ENCODE results near the gene C2orf76. TPM values are rescaled to one million over a fixed set of nuclear protein-coding genes. Genes with fewer than 3 reads are reported as not detected.

The C2orf76 gene
- total RNA-seq, 6 experiments from 2014 or later, result 6.6 to 10.5 (median 8.9) TPM

DNA sequence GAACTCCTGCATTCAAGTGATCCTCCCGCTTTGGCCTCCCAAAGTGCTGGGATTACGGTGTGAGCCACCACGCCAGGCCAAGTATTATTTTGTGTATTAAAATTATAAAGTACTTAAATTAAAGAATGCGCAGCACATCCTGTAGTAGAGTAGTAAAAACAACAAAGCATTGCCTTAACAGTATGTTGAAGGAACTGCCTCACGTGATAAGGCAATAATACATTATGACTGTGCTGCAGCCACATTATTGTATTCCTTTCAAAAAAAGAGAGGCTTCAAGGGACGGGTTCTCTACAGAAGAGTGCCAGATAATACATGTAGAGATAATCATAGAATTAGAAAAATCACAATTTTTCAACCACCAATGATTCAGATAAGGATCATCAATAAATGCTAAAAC, 33.7 kb downstream of the C2orf76 start:
- H3K9me3 Mint-ChIP-seq, result no peaks in the 10 kb centered on the region
- H3K4me1 Mint-ChIP-seq (ENCODE audit: low read depth), result no peaks in the 10 kb centered on the region
- no peaks in the 10 kb centered on the region for H3K36me3 Mint-ChIP-seq (ENCODE audit: low read depth)
- no peak overlapping the region for H3K4me3 Mint-ChIP-seq
- H3K27ac Mint-ChIP-seq, result no peak overlapping the region
- H3K27me3 Mint-ChIP-seq (ENCODE audit: insufficient read depth), result peaks cover 1% of the 10 kb centered on the region; the same call in 1 of the 2 replicates
- TF ChIP-seq, protein P1, sequence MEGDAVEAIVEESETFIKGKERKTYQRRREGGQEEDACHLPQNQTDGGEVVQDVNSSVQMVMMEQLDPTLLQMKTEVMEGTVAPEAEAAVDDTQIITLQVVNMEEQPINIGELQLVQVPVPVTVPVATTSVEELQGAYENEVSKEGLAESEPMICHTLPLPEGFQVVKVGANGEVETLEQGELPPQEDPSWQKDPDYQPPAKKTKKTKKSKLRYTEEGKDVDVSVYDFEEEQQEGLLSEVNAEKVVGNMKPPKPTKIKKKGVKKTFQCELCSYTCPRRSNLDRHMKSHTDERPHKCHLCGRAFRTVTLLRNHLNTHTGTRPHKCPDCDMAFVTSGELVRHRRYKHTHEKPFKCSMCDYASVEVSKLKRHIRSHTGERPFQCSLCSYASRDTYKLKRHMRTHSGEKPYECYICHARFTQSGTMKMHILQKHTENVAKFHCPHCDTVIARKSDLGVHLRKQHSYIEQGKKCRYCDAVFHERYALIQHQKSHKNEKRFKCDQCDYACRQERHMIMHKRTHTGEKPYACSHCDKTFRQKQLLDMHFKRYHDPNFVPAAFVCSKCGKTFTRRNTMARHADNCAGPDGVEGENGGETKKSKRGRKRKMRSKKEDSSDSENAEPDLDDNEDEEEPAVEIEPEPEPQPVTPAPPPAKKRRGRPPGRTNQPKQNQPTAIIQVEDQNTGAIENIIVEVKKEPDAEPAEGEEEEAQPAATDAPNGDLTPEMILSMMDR (IDR thresholded peaks at IDR 0.05), result no peak
- DNase-seq, result no peak

DNA sequence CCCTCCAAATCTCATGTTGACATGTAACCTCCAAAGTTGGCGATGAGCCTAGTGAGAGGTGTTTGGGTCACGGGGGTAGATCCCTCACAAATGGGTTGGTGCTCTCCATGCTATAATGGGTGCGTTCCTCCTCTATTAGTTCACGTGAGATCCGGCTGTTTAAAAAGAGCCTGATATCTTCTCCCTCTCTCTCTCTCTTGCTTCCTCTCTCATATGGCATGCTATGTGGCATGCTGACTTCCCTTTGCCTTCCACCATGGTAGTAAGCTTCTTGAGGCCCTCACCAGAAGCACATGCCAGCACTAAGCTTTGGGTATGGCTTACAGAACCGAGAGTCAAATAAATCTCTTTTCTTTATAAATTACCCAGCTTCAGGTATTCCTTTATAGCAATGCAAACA, 39.2 kb downstream of the C2orf76 start:
- Mint-ChIP-seq H3K27me3 (ENCODE audit: insufficient read depth) (peaks cover 4% of the 10 kb centered on the region; the same call in 1 of the 2 replicates), H3K4me1 (ENCODE audit: low read depth) (no peaks in the 10 kb centered on the region), H3K4me3 (no peak overlapping the region), H3K36me3 (ENCODE audit: low read depth) (no peaks in the 10 kb centered on the region), H3K27ac (no peak overlapping the region), H3K9me3 (no peaks in the 10 kb centered on the region)
- DNase-seq, result no peak
- TF ChIP-seq, protein P1 (IDR thresholded peaks at IDR 0.05), result no peak

DNA sequence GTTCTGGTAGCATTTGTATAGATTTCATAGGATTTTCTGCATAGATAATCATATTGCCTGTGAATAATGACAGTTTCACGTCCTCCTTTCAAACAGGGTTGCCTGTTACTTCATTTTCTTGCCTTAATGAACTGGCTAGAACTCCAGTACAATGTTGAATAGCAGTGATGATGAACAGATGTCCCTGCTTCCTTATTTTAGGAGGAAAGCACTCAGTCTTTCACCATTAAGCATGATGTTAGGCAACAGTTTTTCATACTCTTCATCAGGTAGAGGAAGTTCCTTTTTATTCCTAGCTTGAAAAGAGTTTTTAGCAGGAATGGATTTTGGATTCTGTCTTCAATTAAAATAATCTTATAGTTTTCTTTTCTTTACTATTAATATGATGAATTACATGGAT, 39.7 kb downstream of the C2orf76 start:
- H3K9me3 Mint-ChIP-seq, result no peaks in the 10 kb centered on the region

DNA sequence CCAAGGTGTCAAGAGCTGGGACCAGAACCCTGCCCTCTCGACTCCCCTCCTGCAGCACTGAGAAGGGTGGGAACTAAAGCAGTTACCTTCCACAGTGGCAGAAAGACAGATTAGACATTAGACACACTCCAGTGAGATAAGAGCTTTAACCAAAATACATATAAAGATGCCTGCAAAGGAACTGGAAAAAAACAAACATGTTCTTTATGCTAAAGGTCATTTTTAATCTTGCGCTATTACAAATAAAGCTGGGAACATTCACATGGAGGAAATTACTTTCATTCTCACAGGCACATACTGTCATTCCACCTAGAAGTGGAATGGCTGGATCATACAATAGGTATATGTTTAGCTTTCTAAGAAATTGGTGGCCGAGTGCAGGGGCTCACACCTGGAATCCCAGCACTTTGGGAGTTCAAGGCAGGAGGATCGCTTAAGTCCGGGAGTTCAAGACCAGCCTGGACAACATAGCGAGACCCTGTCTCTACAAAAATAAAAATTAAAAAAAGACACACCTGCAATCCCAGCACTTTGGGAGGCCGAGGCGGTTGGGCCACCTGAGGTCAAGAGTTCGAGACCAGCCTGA, 41.9 kb downstream of the C2orf76 start:
- H3K9me3 Mint-ChIP-seq, result no peaks in the 10 kb centered on the region
- DNase-seq, result no peak
- peaks cover 3% of the 10 kb centered on the region; the same call in 1 of the 2 replicates for H3K27me3 Mint-ChIP-seq (ENCODE audit: insufficient read depth)
- no peak overlapping the region for H3K4me3 Mint-ChIP-seq
- H3K36me3 Mint-ChIP-seq (ENCODE audit: low read depth), result no peaks in the 10 kb centered on the region
- TF ChIP-seq, protein P1 (IDR thresholded peaks at IDR 0.05), result no peak
- no peaks in the 10 kb centered on the region for H3K4me1 Mint-ChIP-seq (ENCODE audit: low read depth)
- H3K27ac Mint-ChIP-seq, result no peak overlapping the region

More for the DNA sequence above, 39.7 kb downstream of the C2orf76 start:
- DNase-seq, result no peak
- H3K4me1 Mint-ChIP-seq (ENCODE audit: low read depth), result no peaks in the 10 kb centered on the region
- TF ChIP-seq, protein P1 (IDR thresholded peaks at IDR 0.05), result no peak
- H3K27ac Mint-ChIP-seq, result no peak overlapping the region
- no peak overlapping the region for H3K4me3 Mint-ChIP-seq
- H3K27me3 Mint-ChIP-seq (ENCODE audit: insufficient read depth), result peaks cover 4% of the 10 kb centered on the region; the same call in 1 of the 2 replicates
- H3K36me3 Mint-ChIP-seq (ENCODE audit: low read depth), result no peaks in the 10 kb centered on the region

DNA sequence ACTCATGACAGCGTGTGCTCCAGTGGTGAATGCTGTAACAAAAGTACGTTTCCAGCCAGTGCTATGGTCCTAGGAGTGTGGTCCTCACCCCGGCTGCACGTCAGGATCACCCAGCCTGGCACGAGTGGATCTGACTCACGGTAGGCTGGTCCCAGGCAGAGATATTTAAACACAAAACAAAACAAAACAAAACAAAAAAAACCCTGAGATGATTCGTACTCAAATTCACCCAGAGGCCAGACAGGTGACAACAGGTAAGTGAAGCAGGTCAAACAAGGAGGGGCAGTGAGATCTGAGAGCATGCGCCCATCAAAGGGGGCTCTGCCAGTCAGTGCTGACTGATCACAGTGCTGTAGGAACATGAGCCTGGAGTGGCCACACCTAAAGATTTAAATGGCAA, 43.2 kb downstream of the C2orf76 start:
- no peak overlapping the region for H3K4me3 Mint-ChIP-seq
- H3K9me3 Mint-ChIP-seq, result no peaks in the 10 kb centered on the region
- no peak overlapping the region for H3K27ac Mint-ChIP-seq
- TF ChIP-seq, protein P1 (IDR thresholded peaks at IDR 0.05), result no peak
- H3K4me1 Mint-ChIP-seq (ENCODE audit: low read depth), result no peaks in the 10 kb centered on the region
- no peaks in the 10 kb centered on the region for H3K36me3 Mint-ChIP-seq (ENCODE audit: low read depth)
- no peak for DNase-seq
- peaks cover 3% of the 10 kb centered on the region; the same call in 1 of the 2 replicates for H3K27me3 Mint-ChIP-seq (ENCODE audit: insufficient read depth)
